Measurements from ENCODE around the gene TCEA3.

Gene TCEA3

DNA sequence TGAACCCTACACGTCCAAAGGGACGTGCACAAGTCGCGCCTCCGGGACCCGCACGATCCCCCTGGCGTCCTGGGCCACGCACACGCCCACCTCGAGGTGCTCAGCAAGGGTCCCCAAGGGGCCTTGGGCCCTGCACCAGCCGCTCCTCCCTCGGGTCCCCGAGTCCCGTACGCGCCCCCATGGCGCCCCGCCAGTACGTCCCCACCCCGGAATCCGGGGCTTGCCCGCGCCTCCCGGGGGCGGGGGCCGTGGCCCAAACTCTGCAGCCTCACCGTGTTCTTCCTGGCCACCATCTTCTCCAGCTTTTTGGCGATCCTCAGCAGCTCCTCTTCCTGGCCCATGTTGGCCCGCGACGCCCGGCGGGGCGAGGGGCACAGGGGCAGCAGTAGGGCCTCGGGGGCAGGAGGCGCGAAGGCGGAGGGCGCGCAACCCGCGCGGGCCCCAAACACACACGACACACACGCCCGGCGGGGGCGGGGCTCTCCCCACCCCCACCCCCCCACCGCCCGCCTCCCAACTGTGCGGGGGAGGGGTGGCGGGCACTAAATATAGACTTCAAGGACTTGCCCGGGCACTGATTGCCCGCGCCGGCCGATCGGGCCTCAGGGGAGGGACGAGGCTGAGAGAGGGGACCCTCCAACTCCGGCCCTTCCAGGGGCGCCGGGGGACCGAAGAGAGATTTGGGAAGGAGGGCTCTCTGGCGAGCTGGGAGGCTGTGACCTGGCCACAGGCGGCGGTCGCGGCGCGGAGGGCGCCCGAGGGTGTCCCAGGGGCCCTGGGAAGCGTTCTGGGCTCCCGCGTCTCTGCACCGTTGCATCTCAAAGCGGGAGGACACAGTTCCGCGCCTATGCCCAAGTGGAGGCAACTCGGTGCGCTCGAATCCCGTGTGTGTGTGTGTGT is at the start of gene TCEA3:
TCEA3 (minus strand) TSS at position 456 of the 900 bp plus-strand sequence; CDS start at position 341, 115 bp downstream.
- DNase-seq: no peak

DNA sequence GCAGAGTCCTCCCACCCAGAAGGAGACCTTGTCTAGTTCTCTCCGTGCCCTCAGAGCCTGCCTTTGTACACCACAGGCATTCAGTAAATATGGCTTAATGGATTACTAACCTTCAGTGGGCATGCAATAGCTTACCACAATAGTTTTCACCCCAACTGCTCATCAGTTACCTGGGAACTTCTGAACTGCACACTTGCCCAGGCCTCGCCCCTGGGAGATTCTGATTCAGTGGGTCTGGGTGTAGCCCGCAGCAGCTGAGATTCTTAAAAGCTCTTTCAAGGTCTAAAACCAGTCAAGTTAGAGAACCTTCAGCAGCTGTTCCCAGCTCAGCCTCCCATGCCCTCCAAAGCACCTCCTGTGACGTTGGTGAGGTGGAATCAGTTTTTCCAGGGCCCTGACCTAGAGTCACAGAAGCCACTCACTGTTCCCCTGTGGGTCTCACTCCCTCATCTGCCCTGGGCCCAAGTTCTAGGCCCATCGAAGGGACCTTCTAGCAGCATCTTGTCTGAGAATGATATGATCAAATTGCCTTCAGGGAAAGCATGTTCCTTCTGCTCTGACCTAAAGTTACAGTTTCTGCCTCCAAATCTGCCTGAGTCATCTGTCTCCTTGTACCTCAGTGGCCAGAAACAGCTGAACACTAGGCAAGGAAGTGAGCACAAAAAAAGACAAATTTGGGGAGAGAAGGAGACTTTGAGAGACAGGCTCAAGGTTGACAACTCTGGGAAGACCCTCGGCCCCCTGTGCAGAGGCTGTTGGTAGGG is 48.7 kb upstream of the TCEA3 start:
- DNase-seq: no peak

DNA sequence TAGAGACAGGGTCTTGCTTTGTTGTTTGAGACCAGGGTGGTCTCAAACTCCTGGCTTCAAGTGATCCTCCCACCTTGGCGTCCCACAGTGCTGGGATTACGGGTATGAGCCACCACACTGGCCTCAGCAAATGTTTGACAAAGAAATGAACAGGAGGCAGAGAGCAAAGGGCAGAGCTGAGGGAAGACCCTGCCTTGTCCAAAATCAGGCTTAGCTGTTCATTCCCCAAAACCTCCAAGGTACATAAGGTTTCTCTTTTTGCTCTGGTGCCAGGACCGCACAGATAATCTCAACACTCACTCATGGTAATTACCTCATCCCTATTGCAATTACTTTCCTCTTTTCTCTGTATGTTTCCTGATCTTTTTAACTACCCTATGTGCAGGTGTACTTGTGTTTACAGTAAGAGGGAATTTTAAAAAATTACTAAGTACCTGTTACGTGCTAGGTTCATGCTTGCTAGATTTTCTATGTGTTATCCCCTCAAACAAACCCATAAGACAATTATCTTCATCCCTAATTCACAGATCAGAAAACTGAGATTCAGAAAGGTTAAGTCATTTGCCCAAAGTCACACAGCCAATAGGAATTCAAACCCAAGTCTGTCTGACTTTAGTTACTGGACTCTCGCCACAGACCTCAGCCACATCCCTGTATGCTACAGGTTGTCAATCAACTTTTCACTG is 47.9 kb upstream of the TCEA3 start:
- no peak for DNase-seq

DNA sequence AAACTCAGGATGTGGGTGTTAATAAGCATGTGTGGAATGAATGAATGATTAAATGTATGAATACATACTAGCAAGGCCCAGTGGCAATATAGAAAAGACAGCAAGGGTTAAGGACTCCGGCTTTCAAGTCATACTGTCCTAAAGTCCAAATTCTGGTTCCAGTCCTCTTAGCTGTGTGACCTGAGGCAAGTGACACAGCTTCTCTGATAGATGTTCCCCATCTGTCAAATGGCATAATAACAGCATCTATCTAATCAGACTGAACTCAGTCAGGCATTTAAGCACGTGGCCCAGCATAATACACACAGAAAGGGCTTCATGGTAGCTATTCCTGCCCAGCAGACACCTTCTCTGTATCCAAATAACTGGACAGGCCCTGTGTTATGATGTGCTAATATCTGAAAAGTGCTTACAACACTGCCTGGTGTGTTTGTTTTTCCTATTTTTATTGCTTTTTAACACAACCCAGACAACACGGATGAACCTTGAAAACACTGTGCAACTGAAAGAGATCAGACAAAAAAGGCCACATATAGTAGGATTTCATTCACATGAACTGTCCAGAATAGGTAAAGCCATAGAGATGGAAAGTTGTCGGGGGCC is 47.0 kb upstream of the TCEA3 start:
- DNase-seq: no peak

DNA sequence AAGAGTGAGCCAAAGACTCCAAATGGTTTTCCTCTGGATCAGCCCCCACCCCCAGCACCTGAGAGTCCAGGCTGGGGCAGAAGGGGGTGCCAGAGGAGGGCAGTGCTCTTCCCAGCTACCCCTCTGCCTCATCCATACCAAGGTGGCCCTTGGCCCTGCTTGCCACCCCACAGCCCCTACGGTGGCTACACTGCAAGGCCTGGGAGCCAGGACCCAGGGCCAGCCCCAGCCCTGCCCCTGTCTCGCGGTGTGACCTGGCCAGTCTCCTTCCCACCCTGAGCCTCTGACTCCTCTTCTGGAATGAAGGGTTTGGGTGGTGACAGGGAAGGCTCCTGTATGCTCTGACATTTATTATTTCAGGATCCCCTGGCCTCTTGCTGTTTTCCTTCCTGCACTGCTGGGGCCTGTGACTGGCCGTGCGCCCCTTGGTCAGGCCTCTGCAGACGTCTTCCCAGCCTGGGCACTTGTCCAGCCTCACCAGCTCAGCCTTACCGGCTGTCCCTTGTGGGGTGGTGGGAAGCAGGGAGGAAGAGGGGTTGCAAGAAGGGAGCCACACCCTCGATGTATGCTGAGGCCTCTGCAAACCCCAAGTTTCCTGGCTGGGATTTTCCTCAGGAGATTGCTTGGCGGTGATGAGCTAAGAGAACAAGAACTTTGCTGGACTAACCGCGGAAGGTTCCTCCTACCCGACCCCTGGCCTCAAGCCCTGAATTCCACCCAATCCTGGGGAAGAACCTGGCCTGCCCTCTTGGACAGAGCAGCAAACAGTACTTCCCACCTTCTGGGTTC is 45.9 kb upstream of the TCEA3 start:
- DNase-seq: no peak

DNA sequence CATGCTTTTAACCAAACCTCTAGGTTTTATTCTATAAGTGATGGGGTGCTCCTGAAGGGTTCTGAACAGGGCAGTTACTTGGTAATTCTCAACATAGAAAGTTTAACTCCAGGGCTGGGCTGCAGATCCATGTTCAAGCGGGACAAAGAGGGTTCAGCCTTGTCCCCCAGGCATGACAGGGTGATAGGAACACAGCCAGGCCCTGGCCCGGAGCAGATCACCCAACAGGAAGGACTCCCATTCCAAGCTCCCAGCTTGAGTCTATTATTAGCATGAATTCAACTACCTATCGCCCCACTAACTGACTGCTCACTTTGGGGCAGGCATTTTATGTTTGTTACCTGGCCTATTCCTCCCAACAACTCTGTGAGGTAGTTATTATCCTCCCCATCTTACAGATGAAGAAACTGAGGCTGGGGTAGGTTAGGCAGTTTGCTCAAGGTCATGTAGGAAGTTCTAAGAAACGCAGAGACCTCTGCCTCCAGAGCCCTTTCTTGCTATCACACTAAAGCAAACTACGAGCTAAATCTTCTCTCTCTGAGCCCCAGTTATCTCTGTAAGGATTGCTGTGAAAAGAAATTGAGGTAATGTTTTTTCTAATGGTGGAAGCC is 44.9 kb upstream of the TCEA3 start:
- DNase-seq: no peak

DNA sequence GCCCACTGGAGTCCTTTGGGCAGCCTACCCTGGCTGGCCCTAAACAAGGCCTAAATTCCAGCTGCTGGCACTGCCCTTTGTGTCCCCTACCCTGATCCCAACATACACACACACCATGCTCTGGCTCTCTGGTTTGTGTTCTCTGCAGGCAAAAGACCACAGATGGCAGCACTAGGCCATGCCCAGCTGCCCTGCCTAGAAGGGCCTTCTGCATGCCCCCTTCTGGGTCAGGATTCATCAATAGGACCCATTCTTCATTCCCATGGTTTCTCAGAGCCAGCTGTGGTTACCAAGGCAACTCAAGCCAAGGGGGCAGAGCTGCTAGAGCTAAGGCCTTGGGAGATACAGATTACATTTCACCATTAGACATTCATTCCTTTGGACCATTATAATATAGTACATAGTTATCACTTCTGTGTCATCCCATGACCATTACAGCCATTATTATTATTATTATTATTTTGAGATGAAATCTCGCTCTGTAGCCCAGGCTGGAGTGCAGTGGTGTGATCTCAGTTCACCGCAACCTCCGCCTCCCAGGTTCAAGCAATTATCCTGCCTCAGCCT is 42.0 kb upstream of the TCEA3 start:
- DNase-seq: no peak

DNA sequence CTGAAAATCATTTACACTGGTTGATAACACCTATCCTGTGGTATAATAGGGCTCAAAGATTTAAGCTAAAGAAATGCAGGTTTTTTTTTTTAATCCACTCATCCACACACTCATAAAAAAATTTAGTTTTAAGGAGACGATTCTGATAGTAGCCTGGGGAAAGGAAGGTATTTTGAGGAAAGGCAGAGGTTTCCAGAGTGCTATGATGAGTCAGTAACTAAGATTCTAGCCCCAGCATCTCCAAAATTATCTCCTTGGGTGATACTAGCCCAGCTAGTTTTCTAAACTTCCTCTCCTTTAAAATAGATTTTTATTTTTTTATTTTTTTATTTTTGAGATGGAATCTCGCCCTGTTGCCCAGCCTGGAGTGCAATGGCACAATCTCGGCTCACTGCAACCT is 38.7 kb upstream of the TCEA3 start:
- DNase-seq: no peak

DNA sequence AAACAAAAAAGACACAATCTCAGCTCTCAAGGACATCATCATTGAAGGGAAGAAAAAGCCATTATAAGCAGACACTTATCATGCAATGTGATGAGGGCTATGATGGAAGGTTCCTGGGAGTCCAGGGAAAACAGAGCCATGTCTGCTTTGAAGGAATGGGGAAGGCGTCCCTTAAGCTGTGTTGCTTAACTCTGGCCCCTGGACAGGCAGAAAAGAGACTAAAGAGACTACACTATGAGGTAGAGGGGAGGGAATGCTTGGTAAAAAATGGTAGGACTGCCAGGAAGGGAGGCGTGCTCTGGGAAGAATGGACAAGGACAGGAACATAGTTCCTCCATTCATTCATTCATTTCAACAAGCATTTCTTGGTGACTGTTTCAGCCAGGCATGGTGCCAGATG is 38.2 kb upstream of the TCEA3 start:
- no peak for DNase-seq

DNA sequence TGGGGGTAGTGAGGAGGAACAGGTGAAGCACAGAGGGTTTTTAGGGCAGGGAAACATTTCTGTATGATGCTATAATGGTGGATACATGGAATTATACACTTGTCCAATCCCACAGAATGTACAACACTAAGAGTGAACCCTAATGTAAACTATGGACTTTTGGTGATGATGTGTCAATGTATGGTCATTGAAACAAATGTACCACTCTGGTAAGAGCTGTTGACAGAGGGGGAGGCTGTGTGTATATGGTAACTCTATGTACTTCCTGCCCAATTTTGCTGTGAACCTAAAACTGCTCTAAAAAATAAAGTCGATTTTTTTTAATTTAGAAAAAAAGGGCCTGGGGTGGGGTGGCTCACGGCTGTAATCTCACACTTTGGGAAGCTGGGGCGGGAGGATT is 36.5 kb upstream of the TCEA3 start:
- no peak for DNase-seq

DNA sequence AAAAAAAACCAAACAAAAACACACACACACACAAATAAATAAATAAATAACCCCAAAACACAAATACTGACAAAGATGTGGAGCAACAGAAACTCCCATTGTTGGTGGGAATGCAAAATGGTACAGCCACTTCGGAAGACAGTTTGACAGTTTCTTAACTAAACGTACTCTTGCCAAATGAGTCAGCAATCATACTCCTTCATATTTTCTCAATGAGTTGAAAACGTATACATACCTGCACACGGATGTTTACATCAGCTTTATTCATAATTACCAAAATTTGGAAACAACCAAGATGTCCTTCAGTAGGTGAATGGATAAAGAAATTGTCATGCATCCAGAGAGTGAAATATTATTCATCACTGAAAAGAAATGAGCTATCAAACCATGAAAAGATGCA is 36.0 kb upstream of the TCEA3 start:
- no peak for DNase-seq

DNA sequence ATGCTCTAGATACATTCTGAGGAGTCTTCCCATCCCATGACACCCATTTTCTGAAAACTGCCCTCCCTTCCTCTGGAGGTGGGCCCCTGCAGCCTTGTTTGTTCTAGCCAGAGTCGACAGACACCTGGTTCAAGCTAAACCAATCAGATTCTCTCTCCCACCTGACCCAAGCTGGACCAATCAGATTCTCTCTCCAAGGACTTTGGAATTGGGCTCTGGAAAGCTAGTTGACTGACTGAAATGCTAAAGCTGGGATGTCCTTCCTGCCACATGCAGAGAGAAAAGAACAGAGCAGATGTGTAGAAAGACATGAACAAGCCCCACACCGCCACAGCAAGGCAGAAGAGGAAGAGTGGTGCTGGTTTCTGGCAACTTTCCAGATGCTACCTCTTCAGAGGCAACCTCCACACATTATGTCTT is 34.8 kb upstream of the TCEA3 start:
- DNase-seq: no peak

DNA sequence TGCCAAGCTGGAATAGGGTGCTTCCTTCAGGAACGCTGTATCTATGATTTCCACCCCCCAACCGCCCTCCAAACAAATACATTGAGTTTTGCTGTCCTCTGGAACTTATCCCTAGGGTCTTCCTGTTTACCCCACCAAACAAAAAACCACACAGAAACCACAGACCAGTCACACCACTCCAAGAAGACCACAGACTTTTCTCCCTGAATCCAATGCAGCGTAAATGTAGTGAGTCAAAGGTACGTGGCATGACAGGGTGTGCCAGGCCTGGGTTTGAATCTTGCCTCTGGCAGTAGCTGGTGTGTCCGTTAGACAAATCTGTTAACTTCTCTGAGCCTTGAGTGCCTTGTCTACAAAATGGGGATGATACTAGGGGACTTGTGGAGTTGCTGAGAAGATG is 31.7 kb upstream of the TCEA3 start:
- DNase-seq: no peak

DNA sequence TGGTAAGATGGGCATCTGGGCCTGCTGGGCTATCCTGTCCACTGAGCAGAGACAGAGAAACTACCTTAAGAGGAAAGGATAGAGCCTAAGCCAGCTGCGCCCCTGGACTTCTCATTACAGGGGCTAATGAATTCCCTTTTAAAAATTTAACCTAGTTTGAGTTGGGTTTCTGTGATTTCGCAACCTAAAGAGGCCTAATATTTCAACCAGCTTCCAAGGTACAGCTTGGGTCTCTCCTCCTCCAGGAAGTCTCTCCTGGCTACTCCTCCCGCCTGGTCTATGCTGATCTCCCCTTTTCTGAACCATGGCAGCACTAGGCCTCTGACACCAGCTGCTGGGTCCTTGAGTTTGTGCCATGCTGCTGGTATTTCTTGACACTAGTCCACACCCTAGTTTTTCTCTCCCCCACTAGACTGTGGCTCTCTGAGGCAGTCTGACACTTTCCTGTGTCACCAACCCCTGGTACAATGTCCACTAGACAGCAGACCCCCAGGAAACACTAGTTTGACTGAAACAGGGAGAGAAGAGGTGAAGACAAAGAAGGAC is 29.0 kb upstream of the TCEA3 start:
- no peak for DNase-seq

DNA sequence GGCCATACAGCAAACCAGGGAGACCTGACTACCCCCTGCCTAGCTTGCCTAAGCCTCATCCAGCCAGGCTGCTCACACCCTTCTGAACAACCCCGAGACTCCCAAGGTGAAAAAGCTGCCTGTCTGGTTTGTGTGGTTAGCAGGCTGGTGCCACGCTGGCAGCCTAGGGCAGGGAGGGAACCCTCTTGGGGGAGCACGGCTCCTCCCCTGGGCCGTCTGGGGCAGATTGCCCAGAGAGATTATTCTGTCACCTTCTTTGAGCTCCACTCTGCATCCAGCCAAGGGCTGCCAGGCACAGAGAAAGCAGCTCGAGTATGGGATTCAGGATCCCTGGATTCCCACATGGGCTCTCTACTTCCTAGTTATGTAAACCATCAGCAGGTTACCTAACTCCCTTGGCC is 27.5 kb upstream of the TCEA3 start:
- DNase-seq: peak; percentile 28

DNA sequence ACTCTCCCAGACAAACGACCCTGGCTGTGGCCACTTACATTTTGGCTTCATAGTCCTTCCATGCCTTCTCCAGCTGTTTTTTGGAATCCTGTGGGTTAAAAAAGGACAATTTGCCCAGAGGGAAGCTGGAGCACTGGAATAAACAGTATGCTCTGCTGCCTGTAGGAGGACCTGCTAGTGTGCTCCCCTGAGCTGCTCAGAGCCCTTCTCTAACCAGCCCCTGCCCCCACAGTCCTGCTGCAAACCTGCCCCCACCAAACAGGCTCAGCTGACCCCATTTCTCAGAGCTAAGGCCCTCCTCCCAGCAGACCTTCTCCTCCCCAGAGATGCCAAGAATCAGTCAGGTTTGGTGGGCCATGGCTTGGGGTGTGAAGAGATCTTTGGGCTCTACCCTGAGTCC is 26.9 kb upstream of the TCEA3 start:
- DNase-seq: no peak

DNA sequence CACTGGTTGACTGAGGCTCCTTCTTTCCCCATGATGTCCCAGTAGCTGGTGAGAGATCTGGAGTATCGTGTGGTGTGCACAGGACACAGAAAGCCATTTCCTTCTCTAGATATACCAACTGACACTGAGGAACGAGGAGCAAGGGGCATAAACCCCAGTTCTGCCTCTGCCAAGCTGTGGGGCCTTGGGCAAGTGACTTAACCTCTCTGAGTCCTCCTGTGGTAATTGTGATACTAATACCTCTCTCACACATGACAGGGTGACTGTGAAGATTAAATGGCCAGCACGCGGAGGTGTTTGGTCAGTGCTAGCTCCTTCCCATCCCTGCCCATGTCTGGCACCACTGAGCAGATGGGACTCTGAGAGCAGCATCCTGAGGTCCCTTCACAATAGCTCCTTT is 26.3 kb upstream of the TCEA3 start:
- no peak for DNase-seq

DNA sequence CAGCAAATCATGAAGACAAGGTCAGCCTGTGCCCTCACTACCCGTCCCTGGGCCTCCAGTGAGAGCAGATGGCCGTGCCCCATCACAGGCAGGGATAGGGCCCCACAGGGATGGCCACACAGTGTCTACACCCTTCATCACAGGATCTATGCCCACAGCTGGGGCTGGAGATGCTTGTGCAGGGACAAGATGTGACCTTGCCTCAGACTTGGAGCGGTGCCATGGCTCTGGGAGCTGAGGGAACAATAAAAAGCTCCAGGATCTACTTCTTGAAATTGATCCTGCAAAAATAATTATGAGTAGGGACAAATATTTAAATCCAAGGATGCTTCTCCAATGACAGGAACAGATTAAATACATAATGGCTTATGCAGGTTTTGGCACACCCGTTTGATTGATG is 25.4 kb upstream of the TCEA3 start:
- no peak for DNase-seq

DNA sequence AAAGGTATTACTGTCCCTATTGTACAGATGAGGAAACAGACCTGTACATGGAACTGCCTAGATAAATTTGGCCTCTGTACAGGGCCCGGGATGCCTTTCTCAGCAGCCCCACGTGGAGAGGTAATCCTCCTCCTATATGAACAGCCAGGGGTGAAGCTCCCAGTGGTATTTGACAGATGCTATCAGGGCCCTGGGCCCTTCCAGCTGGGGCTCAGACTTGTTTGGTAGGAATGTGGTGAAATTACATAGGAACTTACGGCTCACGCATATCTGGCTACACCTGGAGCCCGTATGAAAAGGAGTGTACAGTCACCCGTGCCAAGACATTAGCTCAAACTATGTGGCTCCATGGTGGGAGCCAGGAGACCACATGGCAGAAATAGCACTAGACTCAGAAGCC is 24.8 kb upstream of the TCEA3 start:
- no peak for DNase-seq

DNA sequence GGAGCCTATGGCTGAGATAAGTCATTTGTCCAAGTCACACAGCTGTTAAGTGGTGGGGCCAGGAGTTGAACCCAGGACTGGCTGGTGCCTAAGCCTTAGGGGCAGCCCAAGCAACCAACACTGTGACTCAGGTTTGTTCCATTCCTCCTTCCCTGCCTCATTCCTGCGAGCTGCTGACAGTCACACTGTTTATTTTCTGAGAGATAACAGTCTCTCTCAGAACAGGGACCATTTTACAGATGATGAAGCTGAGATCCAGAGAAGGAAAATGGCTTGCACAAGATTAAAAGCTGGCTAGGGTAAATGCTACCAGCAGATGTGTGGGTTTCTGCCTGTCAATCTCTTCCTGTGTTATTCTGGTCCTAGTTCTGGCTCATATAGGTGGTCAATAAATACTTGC is 24.3 kb upstream of the TCEA3 start:
- DNase-seq: no peak

DNA sequence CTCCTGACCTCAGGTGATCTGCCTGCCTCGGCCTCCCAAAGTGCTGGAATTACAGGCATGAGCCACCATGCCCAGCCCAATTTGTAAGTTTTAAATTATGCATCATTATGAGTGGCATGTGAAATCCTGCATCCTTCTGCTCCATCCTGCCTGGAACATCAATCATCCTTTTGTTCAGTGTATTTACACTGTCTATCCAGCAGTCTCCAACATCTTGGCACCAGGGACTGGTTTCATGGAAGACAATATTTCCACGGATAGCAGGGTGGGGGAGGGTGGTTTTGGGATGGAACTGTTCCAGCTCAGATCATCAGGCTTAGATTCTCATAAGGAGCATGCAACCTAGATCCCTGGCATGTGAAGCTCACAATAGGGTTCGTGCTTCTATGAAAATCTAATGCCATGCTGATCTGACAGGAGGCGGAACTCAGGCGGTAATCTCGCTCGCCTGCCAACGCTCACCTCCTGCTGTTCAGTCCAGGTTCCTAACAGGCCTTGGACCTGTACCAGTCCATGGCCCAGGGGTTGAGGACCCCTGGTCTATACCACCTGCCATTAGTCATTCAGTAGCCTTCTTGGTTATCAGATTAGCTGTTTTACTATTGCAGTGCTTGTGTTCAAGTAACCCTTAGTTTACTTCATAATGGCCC is 22.2 kb upstream of the TCEA3 start:
- DNase-seq: no peak
